HG03439 (cell line): Measurements from ENCODE around the gene DNM3.

Experiments used
- ATAC-seq: cut with Tn5 transposase; IDR thresholded peaks from one replicate; pipeline ENCODE4 v1.9.1; 2021; ENCODE audit warnings: mild to moderate bottlenecking, moderate library complexity; ENCODE audit not compliant: unreplicated experiment

The DNM3 gene

DNA sequence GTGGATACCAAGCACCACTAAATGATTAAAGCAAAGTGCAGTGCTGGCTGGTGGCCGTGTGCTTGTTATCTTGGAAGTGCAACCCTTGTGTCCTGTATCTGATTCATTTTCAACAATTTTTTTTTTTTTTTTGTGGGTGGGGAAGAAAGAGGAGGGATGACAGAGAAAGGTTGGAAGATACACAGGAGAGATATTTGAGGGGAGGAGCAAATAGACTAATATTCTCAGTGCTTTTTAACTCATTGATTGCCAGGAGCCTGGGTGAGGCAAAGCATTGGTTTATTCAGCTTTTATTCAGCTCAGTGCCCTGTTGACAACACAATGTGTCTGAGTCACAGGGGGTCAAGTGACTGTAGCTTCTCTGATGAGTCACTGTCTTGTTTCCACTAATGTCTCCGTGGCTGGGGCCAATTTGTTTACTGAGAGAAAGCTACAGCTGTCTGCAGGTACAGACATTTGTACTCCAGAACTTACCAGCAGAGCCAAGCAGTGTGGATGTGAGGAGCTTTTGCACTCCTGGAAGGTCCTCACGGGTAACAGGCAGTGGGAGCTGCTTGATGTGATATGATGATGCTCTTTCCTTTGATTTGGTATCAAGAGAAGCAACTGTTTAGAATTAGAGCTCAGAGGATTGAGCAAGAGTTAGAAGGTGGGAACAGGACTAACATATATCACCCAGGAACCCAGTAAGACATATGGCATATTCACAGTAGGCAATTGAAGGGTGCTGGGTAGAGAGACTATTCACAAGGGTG lies 23.6 kb upstream of the DNM3 start:
- ATAC-seq: peak; percentile 60

- no peak for ATAC-seq
These were observed 21.4 kb upstream of the DNM3 start for GRCh38 chr1:171819946-171820345.

GRCh38 chr1:171826973-171827372 lies 14.3 kb upstream of the DNM3 start:
- ATAC-seq: no peak

DNA sequence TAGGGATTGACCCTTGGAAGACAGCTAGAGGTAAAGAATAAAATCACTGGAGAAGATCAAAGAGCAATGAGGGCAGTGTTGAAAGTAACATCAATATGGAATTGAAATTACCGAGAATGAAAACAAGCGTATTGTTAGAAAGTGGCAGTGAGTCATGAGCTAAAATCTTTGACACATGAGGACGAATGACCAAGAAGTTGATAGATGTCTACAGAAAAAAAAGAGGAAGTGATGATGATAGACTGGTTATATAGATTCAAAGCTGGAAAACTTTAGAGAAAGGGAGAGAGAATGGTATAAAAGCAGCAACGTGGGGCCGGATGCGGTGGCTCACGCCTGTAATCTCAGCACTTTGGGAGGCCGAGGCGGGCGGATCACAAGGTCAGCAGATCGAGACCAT lies 12.5 kb upstream of the DNM3 start:
- no peak for ATAC-seq

DNA sequence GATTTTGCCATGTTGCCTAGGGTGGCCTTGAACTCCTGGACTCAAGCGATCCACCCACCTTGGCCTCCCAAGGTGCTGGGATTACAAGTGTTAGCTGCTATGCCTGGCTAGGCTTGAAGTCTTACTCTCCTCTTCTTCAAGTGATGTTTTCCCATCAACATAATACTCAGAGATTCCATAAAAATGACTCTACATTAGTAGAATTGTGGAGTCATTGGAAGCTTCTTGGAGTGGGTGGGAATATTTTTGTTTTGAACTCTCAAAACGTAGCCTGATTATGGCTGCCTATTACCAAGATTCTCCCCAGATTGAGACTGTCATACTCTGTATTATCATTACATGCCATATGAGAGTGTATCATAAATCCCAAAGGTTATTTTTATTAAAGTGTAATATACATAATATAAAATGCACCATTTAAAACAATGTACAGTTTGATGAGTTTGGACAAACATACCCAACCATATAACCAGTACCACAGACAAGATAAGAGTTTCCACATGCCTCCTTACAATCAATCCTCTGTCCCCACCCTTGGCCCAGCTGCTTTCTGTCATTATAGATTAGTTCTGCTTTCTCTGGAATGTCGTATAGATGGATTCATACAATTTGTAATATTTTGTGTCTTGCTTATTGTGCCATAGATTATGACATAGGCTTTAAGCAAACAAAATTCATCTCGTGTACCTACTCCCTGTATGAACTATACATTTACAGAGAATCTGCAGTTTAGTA lies 8.0 kb upstream of the DNM3 start:
- no peak for ATAC-seq

DNA sequence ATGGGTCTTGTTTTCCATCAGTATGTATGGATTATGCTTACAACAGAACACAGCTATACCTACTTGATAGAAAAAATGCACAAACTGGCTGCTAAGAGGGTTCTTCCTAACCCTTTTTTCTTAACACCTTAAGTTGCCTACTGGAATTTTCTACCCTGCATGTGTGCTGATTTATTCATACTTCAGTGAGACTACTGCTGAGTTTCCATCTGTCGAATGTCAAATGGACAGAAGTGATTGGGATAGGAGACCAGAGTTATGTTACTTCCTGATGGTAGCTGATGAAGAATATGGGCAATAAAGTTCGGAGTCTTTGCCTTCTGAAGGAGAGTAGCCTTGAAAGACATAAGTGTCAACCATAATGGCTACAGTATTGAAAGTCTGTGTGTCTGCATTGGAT lies 6.5 kb upstream of the DNM3 start:
- ATAC-seq: no peak

DNA sequence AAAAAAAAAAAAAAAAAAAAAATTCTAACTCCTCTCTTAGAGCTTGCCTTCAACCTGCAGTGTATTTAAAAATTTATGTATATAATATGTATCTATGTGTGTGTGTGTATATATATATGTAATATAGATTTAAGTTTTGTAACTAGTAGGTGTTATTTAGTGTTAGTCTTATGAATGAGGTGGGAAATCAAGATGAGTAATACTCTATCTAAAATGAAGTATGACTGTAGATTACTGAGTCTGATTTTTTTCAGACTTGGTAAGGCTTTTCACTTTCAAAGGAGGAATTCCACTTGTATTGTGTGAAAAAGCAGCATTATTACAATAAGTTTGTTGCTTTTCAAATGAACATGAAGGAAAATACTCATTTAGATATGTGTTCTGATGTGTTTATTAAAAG lies 5.4 kb upstream of the DNM3 start:
- no peak for ATAC-seq

GRCh38 chr1:171841931-171842761 lies 848 bp downstream of the DNM3 start:
- ATAC-seq: no peak

- ATAC-seq: no peak
These were observed 3.1 kb downstream of the DNM3 start for GRCh38 chr1:171844381-171844780.

DNA sequence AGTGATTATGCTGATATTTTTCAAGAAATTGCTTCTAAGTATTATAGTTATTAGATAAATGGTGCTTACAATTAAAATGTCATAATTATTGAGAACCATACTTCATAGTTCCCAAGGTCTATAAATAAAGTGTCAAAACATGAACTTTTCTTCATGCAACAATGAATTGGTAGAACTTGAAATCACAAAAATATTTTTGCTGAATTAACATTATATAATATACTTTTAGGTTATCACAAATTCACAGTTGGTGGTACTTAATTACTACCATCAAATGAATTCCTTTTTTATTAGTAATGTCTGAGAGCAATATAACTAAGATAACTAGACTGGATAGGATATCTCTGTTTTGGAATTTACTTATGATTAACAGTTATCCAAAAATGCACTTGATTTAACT lies 4.7 kb downstream of the DNM3 start:
- no peak for ATAC-seq

GRCh38 chr1:171849245-171849898 lies 8.1 kb downstream of the DNM3 start:
- no peak for ATAC-seq

GRCh38 chr1:171850651-171851350 lies 9.5 kb downstream of the DNM3 start:
- no peak for ATAC-seq

DNA sequence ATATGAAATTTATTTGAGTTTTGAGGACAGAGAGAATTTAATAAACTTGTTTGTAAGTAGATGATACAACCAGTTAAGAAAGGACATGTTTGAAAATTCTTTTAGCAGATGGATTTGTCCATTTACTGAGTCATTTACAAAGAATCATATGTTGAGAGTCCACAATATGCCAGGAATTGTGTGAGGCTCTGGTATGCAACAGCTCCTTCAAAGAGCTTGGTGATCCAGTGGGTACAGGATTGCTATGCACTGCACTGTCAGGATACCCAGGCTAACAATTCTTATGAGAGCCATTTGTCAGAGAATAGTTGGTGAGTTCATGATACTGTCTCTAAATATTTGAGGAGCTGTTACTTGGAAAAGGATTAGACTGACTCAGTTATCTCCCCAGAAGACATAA lies 11.0 kb downstream of the DNM3 start:
- ATAC-seq: no peak

- ATAC-seq: no peak
These were observed 14.1 kb downstream of the DNM3 start for GRCh38 chr1:171855381-171855780.

DNA sequence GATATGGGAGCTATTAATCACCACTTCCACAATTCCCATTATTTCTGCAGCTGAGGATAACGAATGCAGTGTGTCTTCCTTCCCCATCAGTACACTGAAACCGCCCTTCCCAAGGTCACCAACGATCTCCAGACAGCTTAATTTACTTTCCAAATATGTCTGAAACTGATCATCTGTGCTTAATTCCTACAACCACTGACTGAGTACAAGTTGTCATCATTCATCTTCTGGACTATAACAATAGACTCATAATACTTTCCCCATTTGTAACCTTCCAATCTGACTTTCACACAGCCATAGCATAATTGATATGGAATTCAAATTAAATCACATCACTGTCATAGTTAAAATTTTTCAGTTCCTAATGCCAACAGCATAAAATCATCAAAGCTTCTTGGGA lies 17.4 kb downstream of the DNM3 start:
- ATAC-seq: no peak

- ATAC-seq: no peak
These were observed 19.4 kb downstream of the DNM3 start for GRCh38 chr1:171860696-171861095.

- ATAC-seq: no peak
These were observed 22.2 kb downstream of the DNM3 start for GRCh38 chr1:171863531-171863930.

- no peak for ATAC-seq
These were observed 23.0 kb downstream of the DNM3 start for GRCh38 chr1:171864308-171864707.

DNA sequence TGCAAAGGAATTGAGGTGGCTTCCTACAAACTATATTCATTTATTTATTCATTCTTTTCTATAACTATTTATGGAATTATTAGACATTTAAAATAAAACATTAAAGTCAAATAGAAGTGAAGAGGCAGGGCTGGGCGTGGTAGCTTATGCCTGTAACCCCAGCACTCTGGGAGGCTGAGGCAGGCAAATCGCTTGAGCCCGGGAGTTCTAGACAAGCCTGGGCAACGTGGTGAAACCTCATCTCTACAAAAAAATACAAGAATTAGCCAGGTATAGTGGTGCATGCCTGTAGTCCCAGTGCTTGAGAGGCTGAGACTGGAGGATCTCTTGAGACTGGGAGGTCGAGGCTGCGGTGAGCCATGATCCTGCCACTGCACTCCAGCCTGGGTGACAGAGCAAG lies 23.8 kb downstream of the DNM3 start:
- ATAC-seq: no peak

DNA sequence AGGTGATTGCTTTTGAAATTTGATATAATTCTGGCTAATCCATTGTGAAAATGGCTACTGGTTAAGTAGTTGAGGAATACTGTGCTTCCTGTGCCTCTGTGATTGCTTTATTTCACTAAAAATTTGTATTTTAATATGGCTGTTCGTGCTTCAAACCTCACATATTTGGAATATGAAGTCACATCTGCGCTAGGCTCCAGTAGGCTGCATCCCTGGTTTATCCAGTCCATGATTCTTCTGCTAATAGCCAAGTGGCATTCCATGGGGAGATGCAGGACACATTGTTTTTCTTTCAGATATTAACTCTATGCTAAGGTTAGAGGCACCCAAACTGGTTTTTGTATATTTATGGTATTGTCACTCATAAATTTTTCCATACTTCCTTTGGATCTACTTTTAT lies 25.9 kb downstream of the DNM3 start:
- no peak for ATAC-seq
